HG03457 (cell line): ENCODE measurements around the gene GTF2IRD1.
"Not testable (repeated sequence)": the region's sequence is repeated elsewhere in the genome, so short reads cannot be mapped to it uniquely, and the experiment has no call there.

ENCODE experiments used
- ATAC-seq: cut with Tn5 transposase; IDR thresholded peaks from one replicate; pipeline ENCODE4 v1.9.1; 2021; ENCODE audit warnings: moderate number of reproducible peaks; ENCODE audit not compliant: unreplicated experiment

GTF2IRD1 gene

GRCh38 chr7:74633451-74633921 lies 179.8 kb downstream of the GTF2IRD1 start:
- ATAC-seq: no peak

GRCh38 chr7:74637745-74638144 lies 184.0 kb downstream of the GTF2IRD1 start:
- no peak for ATAC-seq

GRCh38 chr7:74650055-74650454 lies 196.3 kb downstream of the GTF2IRD1 start:
- ATAC-seq: not testable (repeated sequence)

- ATAC-seq: not testable (repeated sequence)
Observed at GRCh38 chr7:74650493-74651132, 196.9 kb downstream of the GTF2IRD1 start.

- not testable (repeated sequence) for ATAC-seq
Observed at GRCh38 chr7:74651133-74651504, 197.4 kb downstream of the GTF2IRD1 start.
